WTC11 (cell line): ENCODE measurements around the gene PGBD5. TPM values are rescaled to one million over a fixed set of nuclear protein-coding genes. Genes with fewer than 3 reads are reported as not detected.

Experiments
- ATAC-seq: fragments of 200-7000 bp; cut with Tn5 transposase; 2 replicates; pipeline ENCODE4 v1.10.0; 2021; ENCODE audit warnings: mild to moderate bottlenecking, moderate library complexity
- CTCF ChIA-PET: fragments of 300-600 bp; sonication (Branson Sonifier 250); formaldehyde crosslinking; loops from one replicate; lab custom pipeline; 2021; ENCODE audit warnings: antibody characterized with exemption; lab: Charles Lee
- POLR2A ChIA-PET: fragments of 350-600 bp; sonication (Branson Sonifier 250); formaldehyde crosslinking; loops from one replicate; lab custom pipeline; 2021; ENCODE audit warnings: antibody characterized with exemption; lab: Charles Lee
- DNase-seq: peaks from one replicate; pipeline ENCODE4 v3.0.0; 2021; ENCODE audit warnings: low spot score
- H3K27ac Mint-ChIP-seq: 2 replicates; pipeline ENCODE4 v1.8.0; 2021; ENCODE audit warnings: mixed read lengths
- H3K27me3 Mint-ChIP-seq: 2 replicates; pipeline ENCODE4 v1.8.0; 2021; ENCODE audit warnings: low read depth, mild to moderate bottlenecking, moderate library complexity, mixed read lengths
- H3K36me3 Mint-ChIP-seq: 2 replicates; pipeline ENCODE4 v1.8.0; 2021; ENCODE audit warnings: mixed read lengths
- H3K4me1 Mint-ChIP-seq: 2 replicates; pipeline ENCODE4 v1.8.0; 2022; ENCODE audit warnings: mixed read lengths
- H3K4me3 Mint-ChIP-seq: 2 replicates; pipeline ENCODE4 v1.8.0; 2021; ENCODE audit warnings: mild to moderate bottlenecking, moderate library complexity, mixed read lengths
- H3K9me3 Mint-ChIP-seq: 2 replicates; pipeline ENCODE4 v1.8.0; 2021; ENCODE audit warnings: mixed read lengths
- ATF2 ChIP-seq: sonication (generic); formaldehyde crosslinking; IDR thresholded peaks from 2 replicates; pipeline ENCODE4 v1.8.1; 2022; ENCODE audit warnings: low read depth, missing genetic modification reagents, borderline replicate concordance
- CDX4 ChIP-seq: fragments of 250-450 bp; sonication (Bioruptor Pico); IDR thresholded peaks from 2 replicates; pipeline ENCODE4 v1.9.0; 2021; ENCODE audit warnings: moderate library complexity, mild to moderate bottlenecking, inconsistent platforms, borderline replicate concordance
- E2F5 ChIP-seq: sonication (generic); formaldehyde crosslinking; IDR thresholded peaks from 2 replicates; pipeline ENCODE4 v1.8.1; 2022; ENCODE audit warnings: mild to moderate bottlenecking, moderate library complexity, missing genetic modification reagents
- ERG ChIP-seq: fragments of 250-450 bp; sonication (Bioruptor Pico); IDR thresholded peaks from 2 replicates; pipeline ENCODE4 v1.8.0; 2021; ENCODE audit warnings: mild to moderate bottlenecking
- ESRRA ChIP-seq: sonication (generic); formaldehyde crosslinking; IDR thresholded peaks from 2 replicates; pipeline ENCODE4 v1.8.1; 2022; ENCODE audit warnings: mild to moderate bottlenecking, missing genetic modification reagents, borderline replicate concordance
- FOXK1 ChIP-seq: sonication (generic); formaldehyde crosslinking; IDR thresholded peaks from 2 replicates; pipeline ENCODE4 v1.8.0; 2022; ENCODE audit warnings: mild to moderate bottlenecking, moderate library complexity, missing genetic modification reagents
- GTF2I ChIP-seq: fragments of 250-450 bp; sonication (Bioruptor Pico); conservative IDR thresholded peaks from 2 replicates; pipeline ENCODE4 v1.4.0; 2021; ENCODE audit warnings: mild to moderate bottlenecking
- HMGA2 ChIP-seq: fragments of 250-450 bp; sonication (Bioruptor Pico); IDR thresholded peaks from 2 replicates; pipeline ENCODE4 v1.4.0; 2021; ENCODE audit warnings: mild to moderate bottlenecking, moderate library complexity
- JUN ChIP-seq: sonication (generic); formaldehyde crosslinking; IDR thresholded peaks from 2 replicates; pipeline ENCODE4 v1.8.0; 2023; ENCODE audit warnings: mild to moderate bottlenecking, missing genetic modification reagents
- MYBL2 ChIP-seq: sonication (generic); formaldehyde crosslinking; IDR thresholded peaks from 2 replicates; pipeline ENCODE4 v1.8.1; 2023; ENCODE audit warnings: mild to moderate bottlenecking, moderate library complexity, missing genetic modification reagents
- NFE2L1 ChIP-seq: sonication (generic); formaldehyde crosslinking; IDR thresholded peaks from 2 replicates; pipeline ENCODE4 v1.8.1; 2023; ENCODE audit warnings: missing genetic modification reagents
- NFYB ChIP-seq: sonication (generic); formaldehyde crosslinking; conservative IDR thresholded peaks from 2 replicates; pipeline ENCODE4 v1.8.0; 2022; ENCODE audit warnings: low read depth, missing genetic modification reagents
- PRRX2 ChIP-seq: fragments of 250-450 bp; sonication (Bioruptor Pico); IDR thresholded peaks from 2 replicates; pipeline ENCODE4 v1.8.0; 2021; ENCODE audit warnings: mild to moderate bottlenecking
- SP1 ChIP-seq: sonication (generic); formaldehyde crosslinking; conservative IDR thresholded peaks from 2 replicates; pipeline ENCODE4 v1.8.1; 2022; ENCODE audit warnings: missing genetic modification reagents
- TEAD4 ChIP-seq: sonication (generic); formaldehyde crosslinking; IDR thresholded peaks from 2 replicates; pipeline ENCODE4 v1.8.0; 2022; ENCODE audit warnings: mild to moderate bottlenecking, missing genetic modification reagents
- USF1 ChIP-seq: sonication (generic); formaldehyde crosslinking; IDR thresholded peaks from 2 replicates; pipeline ENCODE4 v1.8.0; 2022; ENCODE audit warnings: mild to moderate bottlenecking, missing genetic modification reagents
- ZBTB21 ChIP-seq: sonication (generic); formaldehyde crosslinking; IDR thresholded peaks from 2 replicates; pipeline ENCODE4 v1.8.1; 2023; ENCODE audit warnings: mild to moderate bottlenecking, missing genetic modification reagents, borderline replicate concordance
- ZNF219 ChIP-seq: sonication (generic); formaldehyde crosslinking; IDR thresholded peaks from 2 replicates; pipeline ENCODE4 v1.8.0; 2023; ENCODE audit warnings: missing genetic modification reagents, mild to moderate bottlenecking, borderline replicate concordance
- ZNF671 ChIP-seq: fragments of 250-450 bp; sonication (Bioruptor Pico); IDR thresholded peaks from 2 replicates; pipeline ENCODE4 v1.8.0; 2021; ENCODE audit warnings: mild to moderate bottlenecking
- total RNA-seq: library from RNA; stranded (reverse); gene quantifications from 3 replicates; pipeline ENCODE4 v1.2.3, GENCODE V29; 2021
- TF ChIP-seq, protein P1 (sequence below): sonication (generic); formaldehyde crosslinking; IDR thresholded peaks from 2 replicates; pipeline ENCODE4 v1.8.1; 2022; ENCODE audit warnings: missing genetic modification reagents, borderline replicate concordance
- TF ChIP-seq, protein P2 (sequence below): sonication (generic); formaldehyde crosslinking; IDR thresholded peaks from 2 replicates; pipeline ENCODE4 v1.8.0; 2022; ENCODE audit warnings: mild to moderate bottlenecking, missing genetic modification reagents
- TF ChIP-seq, protein P3 (sequence below): sonication (generic); formaldehyde crosslinking; IDR thresholded peaks from 2 replicates; pipeline ENCODE4 v1.8.1; 2023; ENCODE audit warnings: mild to moderate bottlenecking, missing genetic modification reagents

Gene PGBD5
- total RNA-seq, 1 experiment from 2014 or later, result 23.8 TPM

DNA sequence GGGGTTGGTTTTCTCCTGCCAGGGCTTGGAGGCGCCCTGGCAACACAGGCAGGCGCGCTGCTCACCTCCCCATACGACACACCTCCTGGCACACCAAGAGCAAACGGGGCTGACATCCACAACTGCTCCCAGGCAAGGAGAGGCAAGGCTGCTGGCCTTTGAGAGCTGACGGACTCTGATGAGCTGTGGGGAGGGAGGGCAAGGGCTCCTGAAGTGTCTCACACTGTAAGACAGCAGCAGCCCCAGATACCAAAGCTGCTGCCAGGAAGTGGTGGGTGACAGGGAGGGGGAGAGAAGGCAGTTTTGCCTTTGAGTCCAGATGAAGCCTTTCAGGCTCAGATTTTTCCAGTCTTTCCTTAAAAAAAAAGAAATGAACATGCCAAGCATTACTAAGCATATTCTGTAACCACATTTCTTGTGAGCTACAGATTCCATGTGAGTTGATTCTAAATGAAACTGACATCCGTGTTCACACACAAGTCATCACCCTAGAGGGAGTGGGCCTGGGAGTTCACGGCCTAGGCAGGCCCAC is 24.3 kb downstream of the PGBD5 start (continued):
- TF ChIP-seq, protein P1, sequence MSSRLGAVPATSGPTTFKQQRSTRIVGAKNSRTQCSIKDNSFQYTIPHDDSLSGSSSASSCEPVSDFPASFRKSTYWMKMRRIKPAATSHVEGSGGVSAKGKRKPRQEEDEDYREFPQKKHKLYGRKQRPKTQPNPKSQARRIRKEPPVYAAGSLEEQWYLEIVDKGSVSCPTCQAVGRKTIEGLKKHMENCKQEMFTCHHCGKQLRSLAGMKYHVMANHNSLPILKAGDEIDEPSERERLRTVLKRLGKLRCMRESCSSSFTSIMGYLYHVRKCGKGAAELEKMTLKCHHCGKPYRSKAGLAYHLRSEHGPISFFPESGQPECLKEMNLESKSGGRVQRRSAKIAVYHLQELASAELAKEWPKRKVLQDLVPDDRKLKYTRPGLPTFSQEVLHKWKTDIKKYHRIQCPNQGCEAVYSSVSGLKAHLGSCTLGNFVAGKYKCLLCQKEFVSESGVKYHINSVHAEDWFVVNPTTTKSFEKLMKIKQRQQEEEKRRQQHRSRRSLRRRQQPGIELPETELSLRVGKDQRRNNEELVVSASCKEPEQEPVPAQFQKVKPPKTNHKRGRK, result no peak
- no peak for TF ChIP-seq JUN (CRISPR knock-in tag)
- TF ChIP-seq, protein P2, sequence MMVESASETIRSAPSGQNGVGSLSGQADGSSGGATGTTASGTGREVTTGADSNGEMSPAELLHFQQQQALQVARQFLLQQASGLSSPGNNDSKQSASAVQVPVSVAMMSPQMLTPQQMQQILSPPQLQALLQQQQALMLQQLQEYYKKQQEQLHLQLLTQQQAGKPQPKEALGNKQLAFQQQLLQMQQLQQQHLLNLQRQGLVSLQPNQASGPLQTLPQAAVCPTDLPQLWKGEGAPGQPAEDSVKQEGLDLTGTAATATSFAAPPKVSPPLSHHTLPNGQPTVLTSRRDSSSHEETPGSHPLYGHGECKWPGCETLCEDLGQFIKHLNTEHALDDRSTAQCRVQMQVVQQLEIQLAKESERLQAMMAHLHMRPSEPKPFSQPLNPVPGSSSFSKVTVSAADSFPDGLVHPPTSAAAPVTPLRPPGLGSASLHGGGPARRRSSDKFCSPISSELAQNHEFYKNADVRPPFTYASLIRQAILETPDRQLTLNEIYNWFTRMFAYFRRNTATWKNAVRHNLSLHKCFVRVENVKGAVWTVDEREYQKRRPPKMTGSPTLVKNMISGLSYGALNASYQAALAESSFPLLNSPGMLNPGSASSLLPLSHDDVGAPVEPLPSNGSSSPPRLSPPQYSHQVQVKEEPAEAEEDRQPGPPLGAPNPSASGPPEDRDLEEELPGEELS (CRISPR knock-in tag), result no peak
- no peak for TF ChIP-seq ZNF219 (CRISPR knock-in tag)
- TF ChIP-seq SP1, result no peak
- TF ChIP-seq ATF2 (CRISPR knock-in tag), result no peak

GRCh38 chr1:230401101-230401500 is 25.0 kb downstream of the PGBD5 start:
- Mint-ChIP-seq H3K4me1 (peaks cover 44% of the 10 kb centered on the region), H3K27ac (peak overlapping the region; percentile 78), H3K4me3 (no peak overlapping the region), H3K27me3 (no peaks in the 10 kb centered on the region), H3K36me3 (peaks cover 3% of the 10 kb centered on the region; the same call in 1 of the 2 replicates), H3K9me3 (peaks cover 4% of the 10 kb centered on the region; the same call in 1 of the 2 replicates)
- ChIA-PET CTCF (interaction anchor here (1.7 kb wide), 1 partner anchor 19 kb away, joined by 5 read pairs; no protein-coding TSS in a partner anchor), POLR2A (no interaction called here)
- DNase-seq (no peak), ATAC-seq (no peak)
- TF ChIP-seq ZNF671 (CRISPR knock-in tag) (no peak), JUN (CRISPR knock-in tag) (no peak), NFE2L1 (CRISPR knock-in tag) (no peak), ZNF219 (CRISPR knock-in tag) (no peak), E2F5 (CRISPR knock-in tag) (no peak), GTF2I (CRISPR knock-in tag) (no peak), TEAD4 (no peak), FOXK1 (CRISPR knock-in tag) (no peak), ESRRA (no peak), ZBTB21 (CRISPR knock-in tag) (no peak)
- TF ChIP-seq, protein P3, sequence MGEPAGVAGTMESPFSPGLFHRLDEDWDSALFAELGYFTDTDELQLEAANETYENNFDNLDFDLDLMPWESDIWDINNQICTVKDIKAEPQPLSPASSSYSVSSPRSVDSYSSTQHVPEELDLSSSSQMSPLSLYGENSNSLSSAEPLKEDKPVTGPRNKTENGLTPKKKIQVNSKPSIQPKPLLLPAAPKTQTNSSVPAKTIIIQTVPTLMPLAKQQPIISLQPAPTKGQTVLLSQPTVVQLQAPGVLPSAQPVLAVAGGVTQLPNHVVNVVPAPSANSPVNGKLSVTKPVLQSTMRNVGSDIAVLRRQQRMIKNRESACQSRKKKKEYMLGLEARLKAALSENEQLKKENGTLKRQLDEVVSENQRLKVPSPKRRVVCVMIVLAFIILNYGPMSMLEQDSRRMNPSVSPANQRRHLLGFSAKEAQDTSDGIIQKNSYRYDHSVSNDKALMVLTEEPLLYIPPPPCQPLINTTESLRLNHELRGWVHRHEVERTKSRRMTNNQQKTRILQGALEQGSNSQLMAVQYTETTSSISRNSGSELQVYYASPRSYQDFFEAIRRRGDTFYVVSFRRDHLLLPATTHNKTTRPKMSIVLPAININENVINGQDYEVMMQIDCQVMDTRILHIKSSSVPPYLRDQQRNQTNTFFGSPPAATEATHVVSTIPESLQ (CRISPR knock-in tag), result no peak

DNA sequence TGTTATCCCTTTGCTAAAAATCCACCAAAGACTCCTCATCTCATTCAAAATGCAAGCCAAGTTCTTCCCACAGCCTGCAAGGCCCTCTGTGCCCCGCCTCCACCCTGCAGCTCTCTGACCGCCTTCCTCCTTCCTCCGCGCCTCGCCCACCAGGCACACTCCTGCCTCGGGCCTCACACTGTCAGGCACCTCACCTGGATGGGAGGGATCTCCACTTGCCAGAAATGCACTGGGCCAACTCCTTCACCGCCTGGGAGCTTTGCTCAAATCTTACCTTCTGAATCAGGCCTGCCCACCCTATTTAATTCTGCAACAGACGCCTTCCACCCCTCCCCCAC is 26.2 kb downstream of the PGBD5 start:
- ATAC-seq (peak; percentile 64), DNase-seq (peak; percentile 46)
- H3K36me3 Mint-ChIP-seq, result peaks cover 3% of the 10 kb centered on the region; the same call in 1 of the 2 replicates
- POLR2A ChIA-PET, result no interaction called here
- H3K27me3 Mint-ChIP-seq, result no peaks in the 10 kb centered on the region
- CTCF ChIA-PET, result interaction anchor here (1.0 to 1.4 kb wide), 3 partner anchors 24 to 242 kb away, joined by 3 to 4 read pairs (median 3); no protein-coding TSS in a partner anchor
- H3K4me3 Mint-ChIP-seq, result no peak overlapping the region
- H3K9me3 Mint-ChIP-seq, result peaks cover 4% of the 10 kb centered on the region; the same call in 1 of the 2 replicates
- peaks cover 44% of the 10 kb centered on the region for H3K4me1 Mint-ChIP-seq
- peak overlapping the region; percentile 46 for H3K27ac Mint-ChIP-seq
- no peak for TF ChIP-seq MYBL2
- TF ChIP-seq PRRX2 (CRISPR knock-in tag), result no peak
- TF ChIP-seq HMGA2 (CRISPR knock-in tag), result no peak
- no peak for TF ChIP-seq GTF2I (CRISPR knock-in tag)
- no peak for TF ChIP-seq ERG
- TF ChIP-seq USF1 (CRISPR knock-in tag), result no peak
- TF ChIP-seq NFYB, result no peak
- no peak for TF ChIP-seq CDX4 (CRISPR knock-in tag)
